GM12878 (cell line): Measurements from ENCODE around the gene MRPL34. TPM values are rescaled to one million over a fixed set of nuclear protein-coding genes. Genes with fewer than 3 reads are reported as not detected.

Experiments
- BHLHE40 ChIP-seq, 2 experiments: fragments of 450-650 bp in 1 of 2; IDR thresholded peaks; 2 replicates each; pipeline ENCODE4 v1.6.1; 2011 to 2017; ENCODE audit warnings: low read depth in 2 of 2, borderline replicate concordance in 1 of 2, improper control_type of control experiment in 1 of 2, low read length in 1 of 2, mild to moderate bottlenecking in 1 of 2
- ESRRA ChIP-seq: IDR thresholded peaks from 2 replicates; pipeline ENCODE4 v1.6.1; 2012; ENCODE audit warnings: mild to moderate bottlenecking, low read length, improper control_type of control experiment
- ETV6 ChIP-seq, 2 experiments: fragments of 450-650 bp in 1 of 2; IDR thresholded peaks in 1 of 2; conservative IDR thresholded peaks in 1 of 2; 2 replicates each; pipeline ENCODE4 v1.6.1; 2014; ENCODE audit warnings: antibody characterized with exemption in 1 of 2, borderline replicate concordance in 1 of 2, low read depth in 1 of 2, mild to moderate bottlenecking in 1 of 2, moderate library complexity in 1 of 2
- HDGF ChIP-seq: fragments of 450-650 bp; IDR thresholded peaks from 2 replicates; pipeline ENCODE4 v1.6.1; 2016; ENCODE audit warnings: antibody characterized with exemption
- KAT2A ChIP-seq: conservative IDR thresholded peaks from 2 replicates; pipeline ENCODE4 v1.6.1; 2011; ENCODE audit warnings: low read depth, low read length; ENCODE audit not compliant: control insufficient read depth
- KLF5 ChIP-seq: fragments of 450-650 bp; IDR thresholded peaks from 2 replicates; pipeline ENCODE4 v1.6.1; 2014; ENCODE audit warnings: mild to moderate bottlenecking; ENCODE audit not compliant: partially characterized antibody
- MYB ChIP-seq: fragments of 150-350 bp; IDR thresholded peaks from 2 replicates; pipeline ENCODE4 v1.6.1; 2014; ENCODE audit warnings: mild to moderate bottlenecking, low read depth, low read length, borderline replicate concordance
- PKNOX1 ChIP-seq: fragments of 450-650 bp; IDR thresholded peaks from 2 replicates; pipeline ENCODE4 v1.6.1; 2016; ENCODE audit warnings: mild to moderate bottlenecking
- POLR2AphosphoS2 ChIP-seq: IDR thresholded peaks from 2 replicates; pipeline ENCODE4 v1.6.1; 2011; ENCODE audit warnings: low read depth, mild to moderate bottlenecking, low read length, improper control_type of control experiment, moderate library complexity
- POU2F2 ChIP-seq: IDR thresholded peaks from 3 replicates; pipeline ENCODE4 v1.6.1; 2011; ENCODE audit warnings: low read depth, mild to moderate bottlenecking, low read length, borderline replicate concordance
- SMARCA5 ChIP-seq: fragments of 450-650 bp; IDR thresholded peaks from 2 replicates; pipeline ENCODE4 v1.6.1; 2017; ENCODE audit warnings: mild to moderate bottlenecking
- SRF ChIP-seq, 2 experiments: IDR thresholded peaks; 2 replicates each; pipeline ENCODE4 v1.6.1; 2011; ENCODE audit warnings: low read depth in 2 of 2, low read length in 2 of 2, mild to moderate bottlenecking in 1 of 2, moderate library complexity in 1 of 2
- TBL1XR1 ChIP-seq: IDR thresholded peaks from 2 replicates; pipeline ENCODE4 v1.6.1; 2012; ENCODE audit warnings: low read depth, low read length, improper control_type of control experiment
- ZNF207 ChIP-seq: fragments of 450-650 bp; IDR thresholded peaks from 2 replicates; pipeline ENCODE4 v1.6.1; 2014; ENCODE audit warnings: antibody characterized with exemption, mild to moderate bottlenecking, borderline replicate concordance
- ZNF217 ChIP-seq: fragments of 450-650 bp; IDR thresholded peaks from 2 replicates; pipeline ENCODE4 v1.6.1; 2017; ENCODE audit warnings: antibody characterized with exemption, mild to moderate bottlenecking
- ZNF592 ChIP-seq: fragments of 450-650 bp; IDR thresholded peaks from 2 replicates; pipeline ENCODE4 v1.6.1; 2017; ENCODE audit warnings: mild to moderate bottlenecking, moderate library complexity
- polyA plus RNA-seq, 11 experiments: library from polyadenylated mRNA; depleted of rRNA in 4 of 11; unstranded in 6 of 11; stranded (reverse) in 5 of 11; fragments of >200 nt; fragmentation: Nextera tagmentation in 4 of 11; fragmentation: Illumina TruSeq in 1 of 11; extraction: Ambion mirVana in 4 of 11; extraction: Trizol in 1 of 11; gene quantifications; 1 replicate in 1 of 11; 2 replicates in 10 of 11; pipeline versions ENCODE4 v1.2.1 to v1.2.3, GENCODE V29; 2011 to 2016; ENCODE audit warnings: inconsistent platforms in 2 of 11, missing spikeins in 2 of 11, low read depth in 1 of 11
- total RNA-seq, 4 experiments: library from RNA; depleted of rRNA in 3 of 4; stranded (reverse); fragments of >200 nt in 3 of 4; fragmentation: Illumina TruSeq in 1 of 4; extraction: Trizol in 1 of 4; gene quantifications; 2 replicates each; pipeline versions ENCODE4 v1.2.1 to v1.2.3, GENCODE V29; 2013 to 2021
- TF ChIP-seq, protein P1 (sequence below): IDR thresholded peaks from 2 replicates; pipeline ENCODE4 v1.6.1; 2012; ENCODE audit warnings: improper control_type of control experiment, low read depth, low read length; ENCODE audit not compliant: insufficient replicate concordance
- TF ChIP-seq, protein P2 (sequence below): fragments of 450-650 bp; IDR thresholded peaks from 2 replicates; pipeline ENCODE4 v1.6.1; 2017; ENCODE audit warnings: borderline replicate concordance

The MRPL34 gene
- total and polyA plus RNA-seq, 10 of the 15 experiments (the other 5 are each of a cell fraction or from before 2014, with no cell fraction given) = 8.6 to 198 (median 78.6) TPM

GRCh38 chr19:17346109-17346671, 40.5 kb downstream of the MRPL34 start (continued):
- no peak for TF ChIP-seq ETV6 (conservative IDR thresholded peaks at IDR 0.05 in 1 of 2, IDR thresholded peaks at IDR 0.05 in 1 of 2; ENCODE audit: borderline replicate concordance in 1 of 2, low read depth in 1 of 2)
- no peak for TF ChIP-seq ZNF207
- TF ChIP-seq KAT2A = no peak
- no peak for TF ChIP-seq HDGF
- no peak for TF ChIP-seq TBL1XR1
- TF ChIP-seq ZNF217 = no peak
- TF ChIP-seq POU2F2 = no peak
- TF ChIP-seq ESRRA = no peak
- TF ChIP-seq, protein P1, sequence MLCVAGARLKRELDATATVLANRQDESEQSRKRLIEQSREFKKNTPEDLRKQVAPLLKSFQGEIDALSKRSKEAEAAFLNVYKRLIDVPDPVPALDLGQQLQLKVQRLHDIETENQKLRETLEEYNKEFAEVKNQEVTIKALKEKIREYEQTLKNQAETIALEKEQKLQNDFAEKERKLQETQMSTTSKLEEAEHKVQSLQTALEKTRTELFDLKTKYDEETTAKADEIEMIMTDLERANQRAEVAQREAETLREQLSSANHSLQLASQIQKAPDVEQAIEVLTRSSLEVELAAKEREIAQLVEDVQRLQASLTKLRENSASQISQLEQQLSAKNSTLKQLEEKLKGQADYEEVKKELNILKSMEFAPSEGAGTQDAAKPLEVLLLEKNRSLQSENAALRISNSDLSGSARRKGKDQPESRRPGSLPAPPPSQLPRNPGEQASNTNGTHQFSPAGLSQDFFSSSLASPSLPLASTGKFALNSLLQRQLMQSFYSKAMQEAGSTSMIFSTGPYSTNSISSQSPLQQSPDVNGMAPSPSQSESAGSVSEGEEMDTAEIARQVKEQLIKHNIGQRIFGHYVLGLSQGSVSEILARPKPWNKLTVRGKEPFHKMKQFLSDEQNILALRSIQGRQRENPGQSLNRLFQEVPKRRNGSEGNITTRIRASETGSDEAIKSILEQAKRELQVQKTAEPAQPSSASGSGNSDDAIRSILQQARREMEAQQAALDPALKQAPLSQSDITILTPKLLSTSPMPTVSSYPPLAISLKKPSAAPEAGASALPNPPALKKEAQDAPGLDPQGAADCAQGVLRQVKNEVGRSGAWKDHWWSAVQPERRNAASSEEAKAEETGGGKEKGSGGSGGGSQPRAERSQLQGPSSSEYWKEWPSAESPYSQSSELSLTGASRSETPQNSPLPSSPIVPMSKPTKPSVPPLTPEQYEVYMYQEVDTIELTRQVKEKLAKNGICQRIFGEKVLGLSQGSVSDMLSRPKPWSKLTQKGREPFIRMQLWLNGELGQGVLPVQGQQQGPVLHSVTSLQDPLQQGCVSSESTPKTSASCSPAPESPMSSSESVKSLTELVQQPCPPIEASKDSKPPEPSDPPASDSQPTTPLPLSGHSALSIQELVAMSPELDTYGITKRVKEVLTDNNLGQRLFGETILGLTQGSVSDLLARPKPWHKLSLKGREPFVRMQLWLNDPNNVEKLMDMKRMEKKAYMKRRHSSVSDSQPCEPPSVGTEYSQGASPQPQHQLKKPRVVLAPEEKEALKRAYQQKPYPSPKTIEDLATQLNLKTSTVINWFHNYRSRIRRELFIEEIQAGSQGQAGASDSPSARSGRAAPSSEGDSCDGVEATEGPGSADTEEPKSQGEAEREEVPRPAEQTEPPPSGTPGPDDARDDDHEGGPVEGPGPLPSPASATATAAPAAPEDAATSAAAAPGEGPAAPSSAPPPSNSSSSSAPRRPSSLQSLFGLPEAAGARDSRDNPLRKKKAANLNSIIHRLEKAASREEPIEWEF = no peak
- TF ChIP-seq KLF5 = no peak
- TF ChIP-seq ZNF592 = no peak
- peak; percentile 25; the same call in 1 of the 2 replicates for TF ChIP-seq PKNOX1
- peak in 1 of 2 experiments; percentile 6; a peak in 1 of 4 replicates for TF ChIP-seq BHLHE40 (IDR thresholded peaks at IDR 0.05; ENCODE audit: borderline replicate concordance in 1 of 2, low read depth in 2 of 2, low read length in 1 of 2)
- TF ChIP-seq MYB = no peak
- TF ChIP-seq, protein P2, sequence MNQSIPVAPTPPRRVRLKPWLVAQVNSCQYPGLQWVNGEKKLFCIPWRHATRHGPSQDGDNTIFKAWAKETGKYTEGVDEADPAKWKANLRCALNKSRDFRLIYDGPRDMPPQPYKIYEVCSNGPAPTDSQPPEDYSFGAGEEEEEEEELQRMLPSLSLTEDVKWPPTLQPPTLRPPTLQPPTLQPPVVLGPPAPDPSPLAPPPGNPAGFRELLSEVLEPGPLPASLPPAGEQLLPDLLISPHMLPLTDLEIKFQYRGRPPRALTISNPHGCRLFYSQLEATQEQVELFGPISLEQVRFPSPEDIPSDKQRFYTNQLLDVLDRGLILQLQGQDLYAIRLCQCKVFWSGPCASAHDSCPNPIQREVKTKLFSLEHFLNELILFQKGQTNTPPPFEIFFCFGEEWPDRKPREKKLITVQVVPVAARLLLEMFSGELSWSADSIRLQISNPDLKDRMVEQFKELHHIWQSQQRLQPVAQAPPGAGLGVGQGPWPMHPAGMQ = no peak
- peak; percentile 79; the same call in 1 of the 2 replicates for TF ChIP-seq SMARCA5
- no peak for TF ChIP-seq SRF (IDR thresholded peaks at IDR 0.05; ENCODE audit: low read depth in 2 of 2, low read length in 2 of 2)
- no peak for TF ChIP-seq POLR2AphosphoS2
